HG02588 (cell line): ENCODE results near the gene FUOM.

Experiments
- ATAC-seq: cut with Tn5 transposase; IDR thresholded peaks from one replicate; pipeline ENCODE4 v1.9.1; 2021; ENCODE audit warnings: mild to moderate bottlenecking, moderate library complexity; ENCODE audit not compliant: unreplicated experiment

FUOM gene

GRCh38 chr10:133357285-133358161 lies at the start of gene FUOM:
Gene FUOM (minus strand): TSS chr10:133358019. CDS start chr10:133358007, 12 bp downstream.
- peak; percentile 62 for ATAC-seq

GRCh38 chr10:133405844-133406527 lies 48.2 kb upstream of the FUOM start:
- no peak for ATAC-seq

- ATAC-seq, result no peak
Observed at GRCh38 chr10:133405272-133405671, 47.5 kb upstream of the FUOM start.

- no peak for ATAC-seq
Observed at GRCh38 chr10:133403784-133404183, 46.0 kb upstream of the FUOM start.

GRCh38 chr10:133403359-133403758 lies 45.5 kb upstream of the FUOM start:
- no peak for ATAC-seq

- no peak for ATAC-seq
Observed at GRCh38 chr10:133401981-133402725, 44.3 kb upstream of the FUOM start.

GRCh38 chr10:133401500-133401899 lies 43.7 kb upstream of the FUOM start:
- no peak for ATAC-seq

GRCh38 chr10:133400624-133401424 lies 43.0 kb upstream of the FUOM start:
- ATAC-seq, result peak; percentile 65

GRCh38 chr10:133399123-133399601 lies 41.3 kb upstream of the FUOM start:
- no peak for ATAC-seq

GRCh38 chr10:133397938-133398337 lies 40.1 kb upstream of the FUOM start:
- no peak for ATAC-seq

- no peak for ATAC-seq
Observed at GRCh38 chr10:133396035-133396624, 38.3 kb upstream of the FUOM start.

- no peak for ATAC-seq
Observed at GRCh38 chr10:133394801-133395221, 37.0 kb upstream of the FUOM start.

- ATAC-seq, result peak; percentile 68
Observed at GRCh38 chr10:133394064-133394663, 36.3 kb upstream of the FUOM start, which contains the start of gene MTG1. Gene MTG1 (plus strand): TSS chr10:133394157. CDS start chr10:133394221, 64 bp downstream.

GRCh38 chr10:133393401-133394063 lies 35.7 kb upstream of the FUOM start:
- ATAC-seq, result no peak

- ATAC-seq, result no peak
Observed at GRCh38 chr10:133391761-133392518, 34.1 kb upstream of the FUOM start.

- ATAC-seq, result no peak
Observed at GRCh38 chr10:133391249-133391635, 33.4 kb upstream of the FUOM start.

- no peak for ATAC-seq
Observed at GRCh38 chr10:133390597-133391248, 32.9 kb upstream of the FUOM start.
